Trophoblast cell (in vitro differentiated cells and primary cell): ENCODE results near the gene PCBD1.

ENCODE experiments used
- DNase-seq, 2 donors: peaks; one replicate each; pipeline ENCODE4 v3.0.0-alpha.2; 2016
- H2AFZ ChIP-seq: 2 replicates; pipeline ENCODE4 v1.6.1; 2013; ENCODE audit warnings: low read length, moderate library complexity, mild to moderate bottlenecking; ENCODE audit not compliant: insufficient read depth, poor library complexity
- H2AK5ac ChIP-seq: 2 replicates; pipeline ENCODE4 v1.6.1; 2013; ENCODE audit warnings: mild to moderate bottlenecking, low read length
- H2BK120ac ChIP-seq: 2 replicates; pipeline ENCODE4 v1.6.1; 2013; ENCODE audit warnings: low read length, mild to moderate bottlenecking, moderate library complexity; ENCODE audit not compliant: insufficient read depth, poor library complexity
- H2BK12ac ChIP-seq: 2 replicates; pipeline ENCODE4 v1.6.1; 2013; ENCODE audit warnings: mild to moderate bottlenecking, low read length, moderate library complexity
- H2BK5ac ChIP-seq: 2 replicates; pipeline ENCODE4 v1.6.1; 2013; ENCODE audit warnings: low read length, low read depth, moderate library complexity, mild to moderate bottlenecking; ENCODE audit not compliant: poor library complexity
- H3K14ac ChIP-seq: 2 replicates; pipeline ENCODE4 v1.6.1; 2013; ENCODE audit warnings: mild to moderate bottlenecking, low read length
- H3K18ac ChIP-seq: 2 replicates; pipeline ENCODE4 v1.6.1; 2013; ENCODE audit warnings: mild to moderate bottlenecking, low read length
- H3K23ac ChIP-seq: 2 replicates; pipeline ENCODE4 v1.6.1; 2013; ENCODE audit warnings: low read length
- H3K27ac ChIP-seq: 2 replicates; pipeline ENCODE4 v1.5.1; 2013; ENCODE audit warnings: low read depth, mild to moderate bottlenecking, inconsistent platforms, low read length, moderate library complexity
- H3K27me3 ChIP-seq: 2 replicates; pipeline ENCODE4 v1.6.1; 2013; ENCODE audit warnings: inconsistent platforms, mild to moderate bottlenecking, low read length, moderate library complexity; ENCODE audit not compliant: insufficient read depth
- H3K36me3 ChIP-seq, 2 experiments: 1 replicate in 1 of 2; 2 replicates in 1 of 2; pipeline ENCODE4 v1.6.1; 2013; ENCODE audit warnings: low read length in 2 of 2, mild to moderate bottlenecking in 2 of 2, moderate library complexity in 1 of 2; ENCODE audit not compliant: insufficient read depth in 2 of 2, control insufficient read depth in 1 of 2
- H3K4ac ChIP-seq: 2 replicates; pipeline ENCODE4 v1.6.1; 2013; ENCODE audit warnings: low read depth, mild to moderate bottlenecking, low read length, moderate library complexity
- H3K4me1 ChIP-seq, 2 experiments: 1 replicate in 1 of 2; 2 replicates in 1 of 2; pipeline ENCODE4 v1.6.1; 2013; ENCODE audit warnings: low read length in 2 of 2, mild to moderate bottlenecking in 2 of 2, moderate library complexity in 1 of 2; ENCODE audit not compliant: insufficient read depth in 2 of 2, control insufficient read depth in 1 of 2
- H3K4me2 ChIP-seq: 2 replicates; pipeline ENCODE4 v1.6.1; 2013; ENCODE audit warnings: inconsistent platforms, mild to moderate bottlenecking, low read length, moderate library complexity
- H3K4me3 ChIP-seq: 2 replicates; pipeline ENCODE4 v1.5.1; 2013; ENCODE audit warnings: mild to moderate bottlenecking, low read depth, low read length, inconsistent platforms
- H3K79me1 ChIP-seq: one replicate; pipeline ENCODE4 v1.6.1; 2013; ENCODE audit warnings: low read length
- H3K79me2 ChIP-seq: 2 replicates; pipeline ENCODE4 v1.6.1; 2013; ENCODE audit warnings: low read length, mild to moderate bottlenecking; ENCODE audit not compliant: control insufficient read depth, insufficient read depth, poor library complexity
- H3K9ac ChIP-seq: 2 replicates; pipeline ENCODE4 v1.6.1; 2013; ENCODE audit warnings: mild to moderate bottlenecking, low read length
- H3K9me3 ChIP-seq: 2 replicates; pipeline ENCODE4 v1.6.1; 2013; ENCODE audit warnings: low read depth, mild to moderate bottlenecking, control low read depth, inconsistent platforms, low read length; ENCODE audit not compliant: insufficient read depth
- H4K12ac ChIP-seq: 2 replicates; pipeline ENCODE4 v1.6.1; 2013; ENCODE audit warnings: low read depth, mild to moderate bottlenecking, low read length, moderate library complexity
- H4K8ac ChIP-seq: 2 replicates; pipeline ENCODE4 v1.6.1; 2013; ENCODE audit warnings: low read depth, mild to moderate bottlenecking, low read length, moderate library complexity
- H4K91ac ChIP-seq: one replicate; pipeline ENCODE4 v1.6.1; 2013; ENCODE audit warnings: low read depth, mild to moderate bottlenecking, low read length, moderate library complexity
- WGBS: extraction: QIAGEN DNeasy Blood & Tissue Kit; methylation state at CpG from one replicate; pipeline ENCODE4 v1.1.7; 2013; ENCODE audit warnings: missing lambda C conversion rate; ENCODE audit not compliant: insufficient read length, insufficient coverage; ENCODE audit errors: extremely low coverage; 5-methylcytosine and 5-hydroxymethylcytosine counted together

The PCBD1 gene

GRCh38 chr10:70906953-70907636, 18.7 kb upstream of the PCBD1 start:
- Histone ChIP-seq H4K8ac (no peak overlapping the region), H2AFZ (no peak overlapping the region), H3K36me3 (no peaks in the 10 kb centered on the region), H3K14ac (no peak overlapping the region), H2AK5ac (no peak overlapping the region), H3K4ac (no peak overlapping the region), H4K12ac (no peak overlapping the region), H3K4me1 (no peaks in the 10 kb centered on the region), H3K4me2 (no peak overlapping the region), H2BK12ac (no peak overlapping the region), H2BK120ac (no peak overlapping the region), H3K4me3 (no peak overlapping the region), H3K18ac (no peak overlapping the region), H3K27me3 (no peaks in the 10 kb centered on the region), H4K91ac (no peak overlapping the region), H3K27ac (no peak overlapping the region), H3K79me1 (no peaks in the 10 kb centered on the region), H3K23ac (no peak overlapping the region), H3K9ac (no peak overlapping the region), H3K9me3 (peaks cover 2% of the 10 kb centered on the region), H3K79me2 (no peaks in the 10 kb centered on the region), H2BK5ac (no peak overlapping the region)
- WGBS = no CpG with 5 or more reads among the region's 15 CpGs
- no peak for DNase-seq

- Histone ChIP-seq H2BK5ac (no peak overlapping the region), H3K9ac (no peak overlapping the region), H4K91ac (no peak overlapping the region), H3K9me3 (peaks cover 2% of the 10 kb centered on the region), H3K23ac (no peak overlapping the region), H3K4me2 (no peak overlapping the region), H3K14ac (no peak overlapping the region), H2BK12ac (no peak overlapping the region), H3K4me3 (no peak overlapping the region), H2AK5ac (no peak overlapping the region), H4K8ac (no peak overlapping the region), H3K4ac (no peak overlapping the region), H3K27me3 (no peaks in the 10 kb centered on the region), H2AFZ (no peak overlapping the region), H3K79me2 (no peaks in the 10 kb centered on the region), H3K18ac (no peak overlapping the region), H3K79me1 (no peaks in the 10 kb centered on the region), H3K36me3 (no peaks in the 10 kb centered on the region), H3K27ac (no peak overlapping the region), H2BK120ac (no peak overlapping the region), H3K4me1 (no peaks in the 10 kb centered on the region), H4K12ac (no peak overlapping the region)
- WGBS = no CpG with 5 or more reads among the region's 5 CpGs
- no peak for DNase-seq
These were observed 17.8 kb upstream of the PCBD1 start for GRCh38 chr10:70906031-70906783.

- H2AFZ ChIP-seq = no peak overlapping the region
- H4K12ac ChIP-seq = no peak overlapping the region
- no peak overlapping the region for H2BK12ac ChIP-seq
- H3K23ac ChIP-seq = no peak overlapping the region
- WGBS = no CpG with 5 or more reads among the region's 27 CpGs
- no peak overlapping the region for H3K4me3 ChIP-seq
- H3K4ac ChIP-seq = no peak overlapping the region
- H2AK5ac ChIP-seq = no peak overlapping the region
- H3K14ac ChIP-seq = no peak overlapping the region
- no peaks in the 10 kb centered on the region for H3K36me3 ChIP-seq
- no peak overlapping the region for H4K91ac ChIP-seq
- H3K27me3 ChIP-seq = no peaks in the 10 kb centered on the region
- H3K9ac ChIP-seq = no peak overlapping the region
- no peak overlapping the region for H3K18ac ChIP-seq
- H4K8ac ChIP-seq = no peak overlapping the region
- no peak overlapping the region for H2BK120ac ChIP-seq
- DNase-seq = no peak
- H3K27ac ChIP-seq = no peak overlapping the region
- H3K4me1 ChIP-seq = no peaks in the 10 kb centered on the region
- H3K79me1 ChIP-seq = no peaks in the 10 kb centered on the region
- H3K4me2 ChIP-seq = no peak overlapping the region
- no peak overlapping the region for H2BK5ac ChIP-seq
- H3K9me3 ChIP-seq = no peaks in the 10 kb centered on the region
- no peaks in the 10 kb centered on the region for H3K79me2 ChIP-seq
These were observed 17.0 kb upstream of the PCBD1 start for GRCh38 chr10:70905071-70906021.

- Histone ChIP-seq H3K9me3 (no peaks in the 10 kb centered on the region), H3K4me2 (no peak overlapping the region), H4K12ac (no peak overlapping the region), H3K4ac (no peak overlapping the region), H3K23ac (no peak overlapping the region), H2AK5ac (no peak overlapping the region), H2BK120ac (no peak overlapping the region), H3K9ac (no peak overlapping the region), H3K4me3 (no peak overlapping the region), H4K91ac (no peak overlapping the region), H2BK5ac (no peak overlapping the region), H3K18ac (no peak overlapping the region), H3K27me3 (no peaks in the 10 kb centered on the region), H3K79me1 (no peaks in the 10 kb centered on the region), H3K14ac (no peak overlapping the region), H3K79me2 (no peaks in the 10 kb centered on the region), H3K27ac (no peak overlapping the region), H2BK12ac (no peak overlapping the region), H2AFZ (no peak overlapping the region), H3K36me3 (no peaks in the 10 kb centered on the region), H4K8ac (no peak overlapping the region), H3K4me1 (no peaks in the 10 kb centered on the region)
- WGBS = no CpG with 5 or more reads among the region's 14 CpGs
- peak in 1 of 2 donors; percentile 50 for DNase-seq
These were observed 15.0 kb upstream of the PCBD1 start for GRCh38 chr10:70903262-70903921.
